GM12865 (cell line): Measurements from ENCODE around the gene SERPINA1.
"Not testable (repeated sequence)": the region's sequence is repeated elsewhere in the genome, so short reads cannot be mapped to it uniquely, and the experiment has no call there.

Source experiments
- DNase-seq: peaks from one replicate; pipeline ENCODE4 v3.0.0; 2010; ENCODE audit warnings: low read depth
- H3K4me3 ChIP-seq: 2 replicates; pipeline ENCODE4 v1.5.1; 2011; ENCODE audit warnings: mild to moderate bottlenecking, low read depth, low read length, control low read depth
- CTCF ChIP-seq: IDR thresholded peaks from 2 replicates; pipeline ENCODE4 v1.5.1; 2011; ENCODE audit warnings: low read length, control low read depth, low read depth, inconsistent platforms; ENCODE audit not compliant: insufficient read depth; ENCODE audit errors: missing control alignments

Gene SERPINA1

GRCh38 chr14:94388384-94389103, at the start of gene SERPINA1:
TSS of gene SERPINA1 (minus strand) at chr14:94388602. CDS start at chr14:94383237, 5,365 bp downstream.
- no peak for DNase-seq
- TF ChIP-seq CTCF, result no peak
- H3K4me3 ChIP-seq, result no peak within 1 kb of the TSS

GRCh38 chr14:94428610-94429009, 40.2 kb upstream of the SERPINA1 start:
- no peak for TF ChIP-seq CTCF
- H3K4me3 ChIP-seq, result no peak overlapping the region
- DNase-seq, result no peak

- TF ChIP-seq CTCF, result no peak
- H3K4me3 ChIP-seq, result no peak overlapping the region
- no peak for DNase-seq
Observed at GRCh38 chr14:94427016-94427613, 38.7 kb upstream of the SERPINA1 start.

GRCh38 chr14:94426526-94426925, 38.1 kb upstream of the SERPINA1 start:
- TF ChIP-seq CTCF, result no peak

GRCh38 chr14:94424371-94424770, 36.0 kb upstream of the SERPINA1 start:
- TF ChIP-seq CTCF, result no peak
- H3K4me3 ChIP-seq, result no peak overlapping the region
- DNase-seq, result no peak

More at GRCh38 chr14:94426526-94426925, 38.1 kb upstream of the SERPINA1 start:
- no peak for DNase-seq
- no peak overlapping the region for H3K4me3 ChIP-seq

GRCh38 chr14:94423453-94424056, 35.2 kb upstream of the SERPINA1 start:
- peak; percentile 70 for TF ChIP-seq CTCF
- DNase-seq, result peak; percentile 80
- no peak overlapping the region for H3K4me3 ChIP-seq

- H3K4me3 ChIP-seq, result no peak overlapping the region
- TF ChIP-seq CTCF, result no peak
- DNase-seq, result no peak
Observed at GRCh38 chr14:94421316-94421715, 32.9 kb upstream of the SERPINA1 start.

- peak; percentile 18 for DNase-seq
- not testable (repeated sequence) for H3K4me3 ChIP-seq
Observed at GRCh38 chr14:94417497-94418205, 29.2 kb upstream of the SERPINA1 start.
